GM19324 (cell line): ENCODE results near the gene OGFOD2.

Source experiments
- ATAC-seq: cut with Tn5 transposase; IDR thresholded peaks from one replicate; pipeline ENCODE4 v1.9.1; 2021; ENCODE audit warnings: mild to moderate bottlenecking, moderate library complexity; ENCODE audit not compliant: unreplicated experiment, low FRiP score

OGFOD2 gene

GRCh38 chr12:122949816-122950675 is 25.0 kb upstream of the OGFOD2 start:
- ATAC-seq = no peak

- ATAC-seq = no peak
These were observed 23.6 kb upstream of the OGFOD2 start for GRCh38 chr12:122951406-122951805.

GRCh38 chr12:122951979-122952892 is 22.8 kb upstream of the OGFOD2 start:
- peak; percentile 52 for ATAC-seq

- no peak for ATAC-seq
These were observed 19.9 kb upstream of the OGFOD2 start for GRCh38 chr12:122955156-122955555.

GRCh38 chr12:122956035-122956434 is 19.0 kb upstream of the OGFOD2 start:
- ATAC-seq = no peak

- no peak for ATAC-seq
These were observed 16.7 kb upstream of the OGFOD2 start for GRCh38 chr12:122958198-122958888.

GRCh38 chr12:122959566-122960192 is 15.4 kb upstream of the OGFOD2 start:
- no peak for ATAC-seq

GRCh38 chr12:122960193-122960569 is 14.9 kb upstream of the OGFOD2 start:
- ATAC-seq = no peak

- no peak for ATAC-seq
These were observed 13.3 kb upstream of the OGFOD2 start for GRCh38 chr12:122961531-122962329.

- ATAC-seq = no peak
These were observed 11.1 kb upstream of the OGFOD2 start for GRCh38 chr12:122963941-122964265.

GRCh38 chr12:122964439-122965257 is 10.4 kb upstream of the OGFOD2 start:
- ATAC-seq = no peak

- no peak for ATAC-seq
These were observed 9.7 kb upstream of the OGFOD2 start for GRCh38 chr12:122965321-122965751.

- ATAC-seq = peak; percentile 54
These were observed 8.9 kb upstream of the OGFOD2 start, which contains the start of gene ABCB9 for GRCh38 chr12:122965851-122966742. Gene ABCB9 (minus strand): TSS chr12:122966463. CDS start chr12:122960235, 6,228 bp downstream.

GRCh38 chr12:122966743-122967550 is 8.1 kb upstream of the OGFOD2 start:
- no peak for ATAC-seq

GRCh38 chr12:122968104-122968503 is 6.9 kb upstream of the OGFOD2 start:
- ATAC-seq = no peak

- ATAC-seq = no peak
These were observed 5.4 kb upstream of the OGFOD2 start for GRCh38 chr12:122969676-122970075.
